ENCODE measurements around the gene LEP. TPM values are rescaled to one million over a fixed set of nuclear protein-coding genes. Genes with fewer than 3 reads are reported as not detected.

Gene LEP
- total RNA-seq, 4 donors from 2014 or later: 0.27 TPM; not detected in 3

DNA sequence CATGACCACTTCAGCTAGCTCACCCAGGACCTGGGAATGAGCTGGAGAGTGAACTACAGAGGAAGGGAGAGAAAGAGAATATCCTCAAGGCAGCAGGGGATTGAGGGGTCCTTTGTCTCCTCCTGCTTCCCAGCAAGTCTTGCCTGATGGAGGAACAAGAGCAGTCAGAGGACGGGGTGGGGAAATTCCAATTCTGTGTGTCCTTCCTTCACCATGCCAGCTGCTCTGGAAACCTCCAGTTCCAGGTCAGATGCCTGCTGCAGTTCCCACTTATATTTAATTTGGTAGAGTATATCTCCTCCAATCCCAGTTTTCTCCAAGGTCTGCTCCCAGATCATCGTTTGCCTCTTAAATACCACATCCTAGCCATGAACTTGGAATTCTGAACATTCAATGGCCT is 21.4 kb upstream of the LEP start:
- no peak overlapping the region for H3K4me3 ChIP-seq

DNA sequence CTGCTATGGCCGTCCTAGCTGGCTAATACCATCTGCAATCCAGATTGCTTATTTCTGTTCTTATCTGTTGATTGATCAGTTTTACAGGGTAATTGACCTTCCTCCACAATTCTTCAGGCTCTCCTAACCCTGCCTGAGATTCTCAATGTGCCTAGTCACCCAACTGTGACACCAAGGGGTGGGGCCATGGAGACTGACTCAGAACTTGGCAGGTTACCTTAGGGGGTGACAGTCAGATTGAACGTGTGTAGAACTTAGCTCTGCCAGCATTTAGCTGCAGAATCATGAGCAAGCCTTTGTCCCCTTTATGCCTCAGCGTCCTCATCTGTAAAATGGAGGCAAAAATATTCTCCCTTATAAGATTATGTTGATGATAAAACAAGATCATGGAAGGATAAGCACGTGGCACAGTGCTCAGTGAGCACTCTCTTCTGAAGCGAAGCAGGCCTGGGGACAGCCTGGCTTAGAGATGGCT is 19.1 kb upstream of the LEP start:
- no peak overlapping the region for H3K27ac ChIP-seq
- H3K4me3 ChIP-seq: no peak overlapping the region
- TF ChIP-seq POLR2A (IDR thresholded peaks at IDR 0.05): no peak
- TF ChIP-seq, protein P1, sequence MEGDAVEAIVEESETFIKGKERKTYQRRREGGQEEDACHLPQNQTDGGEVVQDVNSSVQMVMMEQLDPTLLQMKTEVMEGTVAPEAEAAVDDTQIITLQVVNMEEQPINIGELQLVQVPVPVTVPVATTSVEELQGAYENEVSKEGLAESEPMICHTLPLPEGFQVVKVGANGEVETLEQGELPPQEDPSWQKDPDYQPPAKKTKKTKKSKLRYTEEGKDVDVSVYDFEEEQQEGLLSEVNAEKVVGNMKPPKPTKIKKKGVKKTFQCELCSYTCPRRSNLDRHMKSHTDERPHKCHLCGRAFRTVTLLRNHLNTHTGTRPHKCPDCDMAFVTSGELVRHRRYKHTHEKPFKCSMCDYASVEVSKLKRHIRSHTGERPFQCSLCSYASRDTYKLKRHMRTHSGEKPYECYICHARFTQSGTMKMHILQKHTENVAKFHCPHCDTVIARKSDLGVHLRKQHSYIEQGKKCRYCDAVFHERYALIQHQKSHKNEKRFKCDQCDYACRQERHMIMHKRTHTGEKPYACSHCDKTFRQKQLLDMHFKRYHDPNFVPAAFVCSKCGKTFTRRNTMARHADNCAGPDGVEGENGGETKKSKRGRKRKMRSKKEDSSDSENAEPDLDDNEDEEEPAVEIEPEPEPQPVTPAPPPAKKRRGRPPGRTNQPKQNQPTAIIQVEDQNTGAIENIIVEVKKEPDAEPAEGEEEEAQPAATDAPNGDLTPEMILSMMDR (IDR thresholded peaks at IDR 0.05): no peak
- peaks cover 0 to 4% (median 0%) of the 10 kb centered on the region in 4 donors for H3K4me1 ChIP-seq
- peak in 1 of 3 donors; percentile 61 for DNase-seq
- H3K27me3 ChIP-seq: no peaks in the 10 kb centered on the region
- H3K9me3 ChIP-seq: no peaks in the 10 kb centered on the region
- H3K36me3 ChIP-seq: no peaks in the 10 kb centered on the region

More for the DNA sequence above, 21.4 kb upstream of the LEP start:
- no peaks in the 10 kb centered on the region for H3K9me3 ChIP-seq
- no peak for DNase-seq
- no peaks in the 10 kb centered on the region for H3K27me3 ChIP-seq
- H3K4me1 ChIP-seq: peaks cover 0 to 4% (median 0%) of the 10 kb centered on the region in 4 donors
- TF ChIP-seq POLR2A (IDR thresholded peaks at IDR 0.05): no peak
- TF ChIP-seq, protein P1 (IDR thresholded peaks at IDR 0.05): no peak
- H3K27ac ChIP-seq: no peak overlapping the region
- H3K36me3 ChIP-seq: no peaks in the 10 kb centered on the region

DNA sequence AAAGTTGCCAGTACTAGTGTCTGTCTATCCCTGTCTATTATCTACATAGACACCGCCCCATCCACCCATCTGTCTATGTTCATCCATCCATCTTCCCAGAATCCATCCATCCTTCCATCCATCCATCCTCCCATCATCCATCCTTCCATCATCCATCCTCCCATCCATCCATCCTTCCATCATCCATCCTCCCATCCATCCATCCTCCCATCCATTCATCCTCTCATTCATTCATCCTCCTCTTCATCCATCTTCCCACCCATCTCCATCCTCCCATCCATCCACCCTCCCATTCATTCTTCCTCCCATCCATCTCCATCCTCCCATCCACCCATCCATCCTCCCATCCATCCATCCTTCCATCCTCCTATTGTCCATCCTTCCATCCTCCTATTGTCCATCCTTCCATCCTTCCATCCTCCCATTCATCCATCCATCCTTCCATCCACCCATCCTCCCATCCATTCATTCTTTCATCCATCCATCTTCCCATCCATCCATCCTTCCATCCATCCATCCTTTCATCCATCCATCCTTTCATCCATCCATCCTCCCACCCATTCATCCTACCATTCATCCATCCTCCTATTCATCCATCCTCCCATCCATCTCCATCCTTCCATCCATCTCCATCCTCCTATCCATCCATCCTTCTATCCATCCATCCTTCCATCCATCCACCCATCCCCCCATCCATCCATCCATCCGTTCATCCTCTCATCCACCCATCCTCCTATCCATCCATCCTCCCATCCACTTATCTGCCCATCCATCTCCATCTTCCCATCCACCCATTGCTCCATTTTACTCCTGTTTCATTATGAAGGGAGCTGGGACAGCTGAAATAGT is 14.7 kb upstream of the LEP start:
- no peaks in the 10 kb centered on the region for H3K36me3 ChIP-seq
- H3K4me1 ChIP-seq: peaks cover 0 to 4% (median 0%) of the 10 kb centered on the region in 4 donors
- no peak overlapping the region for H3K27ac ChIP-seq
- no peaks in the 10 kb centered on the region for H3K9me3 ChIP-seq
- DNase-seq: no peak
- TF ChIP-seq POLR2A (IDR thresholded peaks at IDR 0.05): no peak
- TF ChIP-seq, protein P1 (IDR thresholded peaks at IDR 0.05): no peak
- no peak overlapping the region for H3K4me3 ChIP-seq
- H3K27me3 ChIP-seq: no peaks in the 10 kb centered on the region

DNA sequence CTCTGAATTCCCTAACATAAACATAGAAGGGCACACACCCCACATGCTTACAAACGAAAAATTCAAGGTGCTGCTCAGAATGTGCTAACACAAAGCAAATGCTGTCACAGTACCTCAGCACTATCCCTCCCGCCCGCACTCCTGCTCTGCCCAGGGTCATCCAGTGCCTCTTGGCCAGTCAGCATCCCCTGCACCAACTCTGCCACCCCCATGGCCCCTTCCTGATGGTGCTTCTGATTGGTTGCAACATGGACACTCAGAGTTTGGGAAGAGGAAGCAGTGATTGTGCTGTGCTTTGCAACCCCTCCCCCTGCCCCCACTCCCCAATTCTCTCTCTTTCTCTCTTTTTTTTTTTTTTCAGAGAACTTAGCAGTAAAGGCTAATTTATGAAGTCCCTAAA is 13.8 kb upstream of the LEP start:
- no peak overlapping the region for H3K4me3 ChIP-seq
- H3K9me3 ChIP-seq: no peaks in the 10 kb centered on the region
- no peak for TF ChIP-seq POLR2A (IDR thresholded peaks at IDR 0.05)
- TF ChIP-seq, protein P1 (IDR thresholded peaks at IDR 0.05): no peak
- H3K27me3 ChIP-seq: no peaks in the 10 kb centered on the region
- no peak overlapping the region for H3K27ac ChIP-seq
- DNase-seq: no peak
- H3K36me3 ChIP-seq: no peaks in the 10 kb centered on the region
- no peaks in the 10 kb centered on the region for H3K4me1 ChIP-seq

DNA sequence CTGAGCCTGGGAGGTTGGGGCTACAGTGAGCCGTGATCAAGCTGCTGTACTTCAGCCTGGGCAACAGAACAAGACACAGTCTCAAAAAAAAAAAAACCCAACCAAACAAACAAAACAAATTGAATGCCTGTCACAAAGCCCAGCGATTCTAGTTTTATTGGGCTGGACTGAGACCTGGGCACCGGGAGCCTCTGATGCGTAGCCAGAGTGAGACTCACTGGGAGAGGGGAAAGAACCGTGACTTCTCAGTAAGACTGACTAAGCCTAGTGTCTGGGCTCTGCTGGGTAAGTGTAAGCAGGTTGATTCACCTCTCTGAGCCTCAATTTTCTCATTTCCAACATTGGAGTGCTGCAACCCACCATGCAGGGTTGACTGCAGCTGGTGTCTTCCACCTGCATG is 10.1 kb upstream of the LEP start:
- no peak for DNase-seq
- Histone ChIP-seq H3K4me1 (no peaks in the 10 kb centered on the region), H3K27ac (no peak overlapping the region), H3K27me3 (no peaks in the 10 kb centered on the region), H3K36me3 (no peaks in the 10 kb centered on the region), H3K9me3 (no peaks in the 10 kb centered on the region), H3K4me3 (no peak overlapping the region)
- TF ChIP-seq, protein P1 (IDR thresholded peaks at IDR 0.05): no peak
- TF ChIP-seq POLR2A (IDR thresholded peaks at IDR 0.05): no peak

All from Peyer's patch (tissue), 4 donors.